NCI-H748 (cell line): ENCODE measurements around the gene ITGA11.

Source experiments
- DNase-seq: peaks from one replicate; lab custom pipeline; 2025; ENCODE audit not compliant: unreplicated experiment; lab: John Stamatoyannopoulos, UW

The ITGA11 gene

GRCh38 chr15:68298336-68298735 lies 133.6 kb downstream of the ITGA11 start:
- DNase-seq: no peak

- DNase-seq: no peak
Measured at GRCh38 chr15:68295014-68295805, 136.8 kb downstream of the ITGA11 start.

GRCh38 chr15:68292967-68293366 lies 139.0 kb downstream of the ITGA11 start:
- DNase-seq: no peak

GRCh38 chr15:68292157-68292781 lies 139.7 kb downstream of the ITGA11 start:
- DNase-seq: no peak

- DNase-seq: no peak
Measured at GRCh38 chr15:68290715-68291114, 141.2 kb downstream of the ITGA11 start.

- DNase-seq: no peak
Measured at GRCh38 chr15:68289621-68290352, 142.2 kb downstream of the ITGA11 start.

- DNase-seq: no peak
Measured at GRCh38 chr15:68289057-68289456, 142.9 kb downstream of the ITGA11 start.

GRCh38 chr15:68286256-68286655 lies 145.7 kb downstream of the ITGA11 start:
- DNase-seq: no peak

GRCh38 chr15:68285259-68285980 lies 146.5 kb downstream of the ITGA11 start:
- peak; percentile 41 for DNase-seq

- DNase-seq: no peak
Measured at GRCh38 chr15:68284616-68285258, 147.2 kb downstream of the ITGA11 start.

- DNase-seq: no peak
Measured at GRCh38 chr15:68283401-68283800, 148.6 kb downstream of the ITGA11 start.

- no peak for DNase-seq
Measured at GRCh38 chr15:68281008-68281407, 151.0 kb downstream of the ITGA11 start.

- no peak for DNase-seq
Measured at GRCh38 chr15:68279779-68280753, 151.9 kb downstream of the ITGA11 start.

- peak; percentile 27 for DNase-seq
Measured at GRCh38 chr15:68278595-68279405, 153.2 kb downstream of the ITGA11 start.

GRCh38 chr15:68278345-68278594 lies 153.7 kb downstream of the ITGA11 start:
- no peak for DNase-seq

- peak; percentile 91 for DNase-seq
Measured at GRCh38 chr15:68277603-68278344, 154.2 kb downstream of the ITGA11 start, which contains the start of gene FEM1B. Gene FEM1B (plus strand): TSS chr15:68277745. CDS start chr15:68278418, 673 bp downstream.

GRCh38 chr15:68277131-68277602 lies 154.8 kb downstream of the ITGA11 start:
- DNase-seq: peak; percentile 70

GRCh38 chr15:68276668-68277067 lies 155.3 kb downstream of the ITGA11 start:
- no peak for DNase-seq
